ENCODE measurements around the gene TMEM205. TPM values are rescaled to one million over a fixed set of nuclear protein-coding genes. Genes with fewer than 3 reads are reported as not detected.

TMEM205 gene
- total RNA-seq, 4 donors from 2014 or later: 165 to 262 (median 210) TPM

- 88 to 92% methylated on average over 1 of the region's 5 CpGs for WGBS, 2 donors (ENCODE audit: low coverage in 1 of 2)
- Histone ChIP-seq H3K4me1 (peaks cover 0 to 8% (median 0%) of the 10 kb centered on the region in 3 donors), H3K27me3 (no peaks in the 10 kb centered on the region), H3K9me3 (no peaks in the 10 kb centered on the region), H3K27ac (no peak overlapping the region), H3K36me3 (peaks cover 0 to 96% of the 10 kb centered on the region in 2 donors), H3K4me3 (no peak overlapping the region)
- ATAC-seq: no peak
- TF ChIP-seq EP300 (IDR thresholded peaks at IDR 0.05) (no peak), CTCF (IDR thresholded peaks at IDR 0.05) (no peak), POLR2AphosphoS5 (IDR thresholded peaks at IDR 0.05) (no peak), POLR2A (IDR thresholded peaks at IDR 0.05) (no peak)
Measured at GRCh38 chr19:11332822-11333221, 13.2 kb downstream of the TMEM205 start.

- TF ChIP-seq EP300 (IDR thresholded peaks at IDR 0.05) (no peak), POLR2AphosphoS5 (IDR thresholded peaks at IDR 0.05) (no peak), CTCF (IDR thresholded peaks at IDR 0.05) (no peak), POLR2A (IDR thresholded peaks at IDR 0.05) (no peak)
- ATAC-seq: no peak
Measured at GRCh38 chr19:11331502-11331901, 14.6 kb downstream of the TMEM205 start.

GRCh38 chr19:11330127-11330526 is 15.9 kb downstream of the TMEM205 start:
- Histone ChIP-seq H3K9me3 (no peaks in the 10 kb centered on the region), H3K36me3 (peaks cover 0 to 100% of the 10 kb centered on the region in 2 donors)

More at GRCh38 chr19:11331502-11331901, 14.6 kb downstream of the TMEM205 start:
- WGBS, 2 donors (ENCODE audit: low coverage in 1 of 2): 72 to 90% methylated on average over 2 to 4 of the region's 4 CpGs
- Histone ChIP-seq H3K27ac (no peak overlapping the region), H3K4me3 (no peak overlapping the region), H3K4me1 (no peaks in the 10 kb centered on the region), H3K9me3 (no peaks in the 10 kb centered on the region), H3K36me3 (peaks cover 0 to 100% of the 10 kb centered on the region in 2 donors), H3K27me3 (no peaks in the 10 kb centered on the region)

GRCh38 chr19:11325544-11325943 is 20.5 kb downstream of the TMEM205 start:
- ATAC-seq: no peak
- H3K27ac ChIP-seq: peak overlapping the region in 2 of 4 donors; percentile 84 to 85
- H3K36me3 ChIP-seq: peaks cover 0 to 59% of the 10 kb centered on the region in 2 donors
- H3K27me3 ChIP-seq: no peaks in the 10 kb centered on the region
- H3K4me1 ChIP-seq: peaks cover 0 to 44% (median 18%) of the 10 kb centered on the region in 3 donors
- 92 to 94% methylated on average over 4 to 6 of the region's 7 CpGs for WGBS, 2 donors (ENCODE audit: low coverage in 1 of 2)
- TF ChIP-seq POLR2A (IDR thresholded peaks at IDR 0.05): no peak
- TF ChIP-seq CTCF (IDR thresholded peaks at IDR 0.05): no peak
- TF ChIP-seq POLR2AphosphoS5 (IDR thresholded peaks at IDR 0.05): no peak
- TF ChIP-seq EP300 (IDR thresholded peaks at IDR 0.05): no peak
- H3K4me3 ChIP-seq: no peak overlapping the region
- H3K9me3 ChIP-seq: no peaks in the 10 kb centered on the region

More at GRCh38 chr19:11330127-11330526, 15.9 kb downstream of the TMEM205 start:
- no peak for ATAC-seq
- TF ChIP-seq CTCF (IDR thresholded peaks at IDR 0.05): no peak
- no peak for TF ChIP-seq POLR2AphosphoS5 (IDR thresholded peaks at IDR 0.05)
- TF ChIP-seq EP300 (IDR thresholded peaks at IDR 0.05): no peak
- TF ChIP-seq POLR2A (IDR thresholded peaks at IDR 0.05): no peak
- Histone ChIP-seq H3K4me1 (peaks cover 0 to 5% (median 0%) of the 10 kb centered on the region in 3 donors), H3K27ac (no peak overlapping the region), H3K27me3 (no peaks in the 10 kb centered on the region), H3K4me3 (no peak overlapping the region)
- 55 to 82% methylated on average over 3 to 4 of the region's 4 CpGs for WGBS, 2 donors (ENCODE audit: low coverage in 1 of 2)

- no peaks in the 10 kb centered on the region for H3K27me3 ChIP-seq
- ATAC-seq: no peak
- H3K9me3 ChIP-seq: no peaks in the 10 kb centered on the region
- no peak for TF ChIP-seq POLR2AphosphoS5 (IDR thresholded peaks at IDR 0.05)
- TF ChIP-seq CTCF (IDR thresholded peaks at IDR 0.05): no peak
- no peak for TF ChIP-seq POLR2A (IDR thresholded peaks at IDR 0.05)
- TF ChIP-seq EP300 (IDR thresholded peaks at IDR 0.05): no peak
- peaks cover 0 to 44% (median 18%) of the 10 kb centered on the region in 3 donors for H3K4me1 ChIP-seq
- peaks cover 0 to 53% of the 10 kb centered on the region in 2 donors for H3K36me3 ChIP-seq
- WGBS, 2 donors (ENCODE audit: low coverage in 1 of 2): 58 to 68% methylated on average over 3 to 6 of the region's 17 CpGs
- peak overlapping the region; percentile 15 to 85 (median 82) for H3K27ac ChIP-seq
- no peak overlapping the region for H3K4me3 ChIP-seq
Measured at GRCh38 chr19:11324748-11325389, 21.2 kb downstream of the TMEM205 start.

Data from gastroesophageal sphincter (tissue), 4 donors.